IMR-90 (cell line): ENCODE data around the gene SYTL2. TPM values are rescaled to one million over a fixed set of nuclear protein-coding genes. Genes with fewer than 3 reads are reported as not detected.

Experiments
- ATAC-seq: fragments of 200-7000 bp; cut with Tn5 transposase; 2 replicates; pipeline ENCODE4 v1.9.1; 2020; ENCODE audit warnings: low read depth, mild to moderate bottlenecking, moderate library complexity
- BruUV-seq: library from RNA; stranded (reverse); fragments of 400-500 nt; replicated peaks from 2 replicates; lab custom pipeline; 2021; lab: Mats Ljungman, UMichigan
- CTCF ChIA-PET: fragments of 300-600 bp; formaldehyde crosslinking; extraction: SDS; loops from one replicate; lab custom pipeline; 2021; ENCODE audit warnings: antibody characterized with exemption; lab: Yijun Ruan, JAX
- POLR2A ChIA-PET: fragments of 300-600 bp; sonication (Branson Sonifier 250); formaldehyde crosslinking; loops from one replicate; lab custom pipeline; 2022; ENCODE audit warnings: antibody characterized with exemption; ENCODE audit not compliant: unreplicated experiment; lab: Charles Lee
- DNase-seq: peaks from one replicate; pipeline ENCODE4 v3.0.0; 2013
- H2AFZ ChIP-seq: replicated peaks from 2 replicates; pipeline ENCODE3; 2013; ENCODE audit warnings: low read length, mild to moderate bottlenecking; ENCODE audit not compliant: poor library complexity
- H2AK5ac ChIP-seq: 2 replicates; pipeline ENCODE4 v1.6.1; 2013; ENCODE audit warnings: low read depth, low read length, inconsistent platforms
- H2AK9ac ChIP-seq: replicated peaks from 2 replicates; pipeline ENCODE3; 2013; ENCODE audit warnings: mild to moderate bottlenecking, low read depth, low read length, moderate library complexity; ENCODE audit not compliant: poor library complexity
- H2BK120ac ChIP-seq: 2 replicates; pipeline ENCODE4 v1.6.1; 2013; ENCODE audit warnings: low read depth, low read length, inconsistent platforms
- H2BK15ac ChIP-seq: 3 replicates; pipeline ENCODE4 v1.6.1; 2013; ENCODE audit warnings: low read depth, low read length, inconsistent platforms
- H2BK20ac ChIP-seq: 2 replicates; pipeline ENCODE4 v1.6.1; 2013; ENCODE audit warnings: low read depth, mild to moderate bottlenecking, inconsistent platforms, low read length, moderate library complexity
- H2BK5ac ChIP-seq: 2 replicates; pipeline ENCODE4 v1.6.1; 2013; ENCODE audit warnings: mild to moderate bottlenecking, low read depth, low read length, inconsistent platforms; ENCODE audit not compliant: poor library complexity, severe bottlenecking
- H3K14ac ChIP-seq: replicated peaks from 2 replicates; pipeline ENCODE4 v1.6.1; 2013; ENCODE audit warnings: low read depth, low read length, inconsistent platforms
- H3K18ac ChIP-seq: 2 replicates; pipeline ENCODE4 v1.6.1; 2013; ENCODE audit warnings: low read depth, low read length, control low read depth
- H3K23ac ChIP-seq: 2 replicates; pipeline ENCODE4 v1.6.1; 2013; ENCODE audit warnings: low read depth, low read length, inconsistent platforms
- H3K27ac ChIP-seq: 2 replicates; pipeline ENCODE4 v1.5.1; 2013; ENCODE audit warnings: mild to moderate bottlenecking, control low read depth, low read length; ENCODE audit not compliant: insufficient read depth
- H3K27me3 ChIP-seq: 2 replicates; pipeline ENCODE4 v1.6.1; 2013; ENCODE audit warnings: low read length; ENCODE audit not compliant: control insufficient read depth, insufficient read depth
- H3K36me3 ChIP-seq: 2 replicates; pipeline ENCODE4 v1.6.1; 2013; ENCODE audit warnings: low read length, mixed read lengths; ENCODE audit not compliant: control insufficient read depth, insufficient read depth
- H3K4ac ChIP-seq: 2 replicates; pipeline ENCODE4 v1.6.1; 2013; ENCODE audit warnings: low read depth, low read length, inconsistent platforms
- H3K4me1 ChIP-seq: 2 replicates; pipeline ENCODE4 v1.6.1; 2013; ENCODE audit warnings: low read length, mixed read lengths; ENCODE audit not compliant: control insufficient read depth, insufficient read depth
- H3K4me2 ChIP-seq: 2 replicates; pipeline ENCODE4 v1.6.1; 2013; ENCODE audit warnings: low read depth, mild to moderate bottlenecking, control low read depth, low read length, moderate library complexity
- H3K4me3 ChIP-seq: 2 replicates; pipeline ENCODE4 v1.5.1; 2013; ENCODE audit warnings: low read depth, mild to moderate bottlenecking, control low read depth, low read length, moderate library complexity; ENCODE audit not compliant: insufficient read depth
- H3K56ac ChIP-seq: 2 replicates; pipeline ENCODE4 v1.6.1; 2013; ENCODE audit warnings: low read length, inconsistent platforms; ENCODE audit not compliant: insufficient read depth; ENCODE audit errors: extremely low read depth
- H3K79me1 ChIP-seq, 2 experiments: 2 replicates each; pipeline ENCODE4 v1.6.1; 2013; ENCODE audit warnings: low read length in 2 of 2, inconsistent platforms in 1 of 2, low read depth in 1 of 2
- H3K9ac ChIP-seq: 2 replicates; pipeline ENCODE4 v1.6.1; 2013; ENCODE audit warnings: low read depth, low read length, control low read depth
- H3K9me1 ChIP-seq: 2 replicates; pipeline ENCODE4 v1.6.1; 2013; ENCODE audit warnings: low read length, inconsistent platforms; ENCODE audit not compliant: insufficient read depth
- H3K9me3 ChIP-seq: 2 replicates; pipeline ENCODE4 v1.6.1; 2013; ENCODE audit warnings: low read length; ENCODE audit not compliant: control insufficient read depth, insufficient read depth
- H4K20me1 ChIP-seq: 2 replicates; pipeline ENCODE4 v1.6.1; 2013; ENCODE audit warnings: low read length, inconsistent platforms; ENCODE audit not compliant: insufficient read depth
- H4K5ac ChIP-seq: 2 replicates; pipeline ENCODE4 v1.6.1; 2013; ENCODE audit warnings: mild to moderate bottlenecking, low read depth, low read length, control low read depth
- H4K8ac ChIP-seq, 2 experiments: 2 replicates each; pipeline ENCODE4 v1.6.1; 2013; ENCODE audit warnings: low read depth in 2 of 2, low read length in 2 of 2, control low read depth in 1 of 2, inconsistent platforms in 1 of 2
- H4K91ac ChIP-seq: 2 replicates; pipeline ENCODE4 v1.6.1; 2013; ENCODE audit warnings: low read depth, low read length, inconsistent platforms; ENCODE audit not compliant: insufficient read depth
- BHLHE40 ChIP-seq: fragments of 150-350 bp; IDR thresholded peaks from 2 replicates; pipeline ENCODE4 v1.6.1; 2016; ENCODE audit warnings: mild to moderate bottlenecking, low read depth, low read length
- CEBPB ChIP-seq: IDR thresholded peaks from 2 replicates; pipeline ENCODE4 v1.6.1; 2012; ENCODE audit warnings: low read depth, low read length, improper control_type of control experiment
- CHD1 ChIP-seq: IDR thresholded peaks from 2 replicates; pipeline ENCODE4 v1.6.1; 2012; ENCODE audit warnings: low read depth, low read length, improper control_type of control experiment
- CTCF ChIP-seq: conservative IDR thresholded peaks from 2 replicates; pipeline ENCODE4 v1.5.1; 2012; ENCODE audit warnings: mild to moderate bottlenecking, low read depth, low read length, improper control_type of control experiment
- FOS ChIP-seq: fragments of 150-350 bp; IDR thresholded peaks from 2 replicates; pipeline ENCODE4 v1.6.1; 2016; ENCODE audit warnings: low read depth, low read length
- MAFK ChIP-seq: IDR thresholded peaks from 2 replicates; pipeline ENCODE4 v1.6.1; 2012; ENCODE audit warnings: low read depth, low read length, improper control_type of control experiment
- MAZ ChIP-seq: IDR thresholded peaks from 2 replicates; pipeline ENCODE4 v1.6.1; 2012; ENCODE audit warnings: low read depth, mild to moderate bottlenecking, low read length, improper control_type of control experiment, moderate library complexity, borderline replicate concordance
- POLR2A ChIP-seq: IDR thresholded peaks from 2 replicates; pipeline ENCODE4 v1.6.1; 2012; ENCODE audit warnings: mild to moderate bottlenecking, low read depth, low read length
- RAD21 ChIP-seq: IDR thresholded peaks from 2 replicates; pipeline ENCODE4 v1.6.1; 2012; ENCODE audit warnings: low read length, improper control_type of control experiment
- RCOR1 ChIP-seq: IDR thresholded peaks from 2 replicates; pipeline ENCODE4 v1.6.1; 2012; ENCODE audit warnings: mild to moderate bottlenecking, low read length, improper control_type of control experiment; ENCODE audit not compliant: insufficient replicate concordance
- SMC3 ChIP-seq: fragments of 150-350 bp; IDR thresholded peaks from 2 replicates; pipeline ENCODE4 v1.6.1; 2016; ENCODE audit warnings: low read depth, mild to moderate bottlenecking, antibody characterized with exemption, low read length, moderate library complexity
- WGBS, 2 experiments: methylation state at CpG; one replicate each; pipeline versions ENCODE4 v1.1.5 to v1.1.7; 2013; ENCODE audit warnings: missing lambda C conversion rate in 2 of 2; ENCODE audit not compliant: insufficient read length in 1 of 2; ENCODE audit errors: extremely low coverage in 2 of 2; 5-methylcytosine and 5-hydroxymethylcytosine counted together
- dilution Hi-C: fragments of 300-500 bp; cut with HindIII; formaldehyde crosslinking; loops from one replicate; pipeline ENCODE4 v1.14.3; 2018; ENCODE audit warnings: low sequenced_read_pairs; ENCODE audit not compliant: unreplicated experiment
- in situ Hi-C: fragments of 300-500 bp; cut with MboI; formaldehyde crosslinking; loops from 3 replicates; pipeline ENCODE4 v1.14.3; 2019; ENCODE audit warnings: low sequenced_read_pairs, inconsistent platforms, mixed read lengths
- intact Hi-C: fragments of 100-400 bp; cut with micrococcal nuclease; formaldehyde crosslinking; loops from 2 replicates; pipeline ENCODE4 v1.10.0; 2022
- polyA plus RNA-seq, 3 experiments: library from polyadenylated mRNA; depleted of rRNA; stranded (reverse); fragments of >200 nt; gene quantifications; 2 replicates each; pipeline ENCODE4 v1.2.3, GENCODE V29; 2012; ENCODE audit warnings: low replicate concordance in 1 of 3
- total RNA-seq: library from RNA; depleted of rRNA; stranded (reverse); fragments of >200 nt; gene quantifications from 2 replicates; pipeline ENCODE4 v1.2.3, GENCODE V29; 2012
- TF ChIP-seq, protein P1 (sequence below): fragments of 150-350 bp; IDR thresholded peaks from 2 replicates; pipeline ENCODE4 v1.6.1; 2016; ENCODE audit warnings: low read depth, mild to moderate bottlenecking, low read length, moderate library complexity, borderline replicate concordance

SYTL2 gene
- total and polyA plus RNA-seq, 2 of the 4 experiments (the other 2 are of a cell fraction), result 45.2 to 70.0 TPM

DNA sequence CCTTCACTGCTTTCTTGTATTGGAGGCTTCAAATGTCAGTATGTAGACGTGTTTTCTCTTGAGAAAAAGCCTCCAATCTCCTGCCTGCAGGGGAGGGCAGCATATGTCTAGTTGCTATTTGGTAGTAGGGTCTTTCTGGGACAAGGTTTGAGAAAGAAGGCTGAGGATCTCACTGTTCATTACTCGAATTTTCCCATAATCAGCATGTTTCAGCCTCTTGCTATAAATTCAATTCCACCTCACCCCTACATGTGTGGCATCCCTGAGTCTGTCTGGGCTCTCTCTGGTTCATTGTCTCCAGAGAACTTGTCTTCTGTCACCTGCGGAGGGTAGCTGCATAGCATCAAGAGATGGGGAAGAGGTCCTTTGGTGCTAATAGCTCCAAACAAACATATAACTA lies 24.8 kb upstream of the SYTL2 start:
- DNase-seq (no peak), ATAC-seq (no peak)
- no peak overlapping the region for H4K5ac ChIP-seq
- no peak overlapping the region for H2AK5ac ChIP-seq
- no peak overlapping the region for H3K4me3 ChIP-seq
- in situ Hi-C loops (no loop called here), intact Hi-C loops (no loop called here), dilution Hi-C loops (no loop called here)
- ChIA-PET CTCF (no interaction called here), POLR2A (no interaction called here)
- no peaks in the 10 kb centered on the region for H3K4me1 ChIP-seq
- peaks cover 2% of the 10 kb centered on the region; the same call in 1 of the 2 replicates for H3K9me3 ChIP-seq
- no peak overlapping the region for H3K27ac ChIP-seq
- no CpG with 5 or more reads among the region's 3 CpGs for WGBS, 2 experiments
- no peak overlapping the region for H3K9ac ChIP-seq
- no peaks in the 10 kb centered on the region for H3K9me1 ChIP-seq
- H3K79me1 ChIP-seq, result no peaks in the 10 kb centered on the region
- no peak overlapping the region for H3K4me2 ChIP-seq
- H3K4ac ChIP-seq, result no peak overlapping the region
- no peaks in the 10 kb centered on the region for H3K27me3 ChIP-seq
- no TSS peak for BruUV-seq
- no peaks in the 10 kb centered on the region for H4K20me1 ChIP-seq
- no peak overlapping the region for H2BK20ac ChIP-seq
- no peaks in the 10 kb centered on the region for H3K36me3 ChIP-seq
- H2AK9ac ChIP-seq, result no peak overlapping the region
- H2BK120ac ChIP-seq, result no peak overlapping the region
- H3K56ac ChIP-seq, result no peak overlapping the region
- no peak overlapping the region for H2BK5ac ChIP-seq
- H3K18ac ChIP-seq, result no peak overlapping the region
- TF ChIP-seq CTCF (no peak), FOS (no peak), RAD21 (no peak), SMC3 (no peak), MAZ (no peak), POLR2A (no peak), MAFK (no peak), CHD1 (no peak), BHLHE40 (no peak), CEBPB (no peak), RCOR1 (no peak)
- TF ChIP-seq, protein P1, sequence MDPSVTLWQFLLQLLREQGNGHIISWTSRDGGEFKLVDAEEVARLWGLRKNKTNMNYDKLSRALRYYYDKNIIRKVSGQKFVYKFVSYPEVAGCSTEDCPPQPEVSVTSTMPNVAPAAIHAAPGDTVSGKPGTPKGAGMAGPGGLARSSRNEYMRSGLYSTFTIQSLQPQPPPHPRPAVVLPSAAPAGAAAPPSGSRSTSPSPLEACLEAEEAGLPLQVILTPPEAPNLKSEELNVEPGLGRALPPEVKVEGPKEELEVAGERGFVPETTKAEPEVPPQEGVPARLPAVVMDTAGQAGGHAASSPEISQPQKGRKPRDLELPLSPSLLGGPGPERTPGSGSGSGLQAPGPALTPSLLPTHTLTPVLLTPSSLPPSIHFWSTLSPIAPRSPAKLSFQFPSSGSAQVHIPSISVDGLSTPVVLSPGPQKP, result no peak
- H2AFZ ChIP-seq, result no peak overlapping the region
- H3K23ac ChIP-seq, result no peak overlapping the region
- H2BK15ac ChIP-seq, result no peak overlapping the region
- no peak overlapping the region for H4K91ac ChIP-seq
- H3K14ac ChIP-seq, result no peak overlapping the region
- no peak overlapping the region for H4K8ac ChIP-seq
